ENCODE data around the gene SDK1. TPM values are rescaled to one million over a fixed set of nuclear protein-coding genes. Genes with fewer than 3 reads are reported as not detected.

Gene SDK1
- total and polyA plus RNA-seq, 2 donors (not counting 3 experiments of a cell fraction or from before 2014, with no cell fraction given): 1.6 to 3.9 TPM

- H3K27ac ChIP-seq (ENCODE audit: insufficient read depth, low read depth, low read length): no peak overlapping the region
- H3K36me3 ChIP-seq (ENCODE audit: control insufficient read depth in 2 of 2, extremely low read depth in 1 of 2, insufficient read depth in 2 of 2, low read length in 2 of 2): no peaks in the 10 kb centered on the region
- H4K20me1 ChIP-seq (replicated peaks; ENCODE audit: control insufficient read depth, extremely low read depth, insufficient read depth, low read length): no peaks in the 10 kb centered on the region
- H2AFZ ChIP-seq (ENCODE audit: low read depth, low read length): no peak overlapping the region
- intact Hi-C loops (cut with micrococcal nuclease): no loop called here
- H3K79me2 ChIP-seq (ENCODE audit: control insufficient read depth, insufficient read depth, low read length): no peaks in the 10 kb centered on the region
- TF ChIP-seq POLR2AphosphoS5 (IDR thresholded peaks at IDR 0.05; ENCODE audit: insufficient read depth, low read depth, low read length) (no peak), FOS (IDR thresholded peaks at IDR 0.05; ENCODE audit: borderline replicate concordance, insufficient read depth, low read length) (no peak), MAX (IDR thresholded peaks at IDR 0.05; ENCODE audit: insufficient read depth, insufficient read length) (no peak), CTCF (IDR thresholded peaks at IDR 0.05; ENCODE audit: extremely low read depth in 1 of 2, insufficient read depth in 1 of 2, low read depth in 1 of 2, low read length in 2 of 2) (no peak), EZH2 (IDR thresholded peaks at IDR 0.05; ENCODE audit: borderline replicate concordance, low read depth, low read length, severe bottlenecking) (no peak)
- no peaks in the 10 kb centered on the region for H3K27me3 ChIP-seq (ENCODE audit: control insufficient read depth in 2 of 2, insufficient read depth in 2 of 2, low read length in 2 of 2)
- ChIA-PET POLR2A (no interaction called here), CTCF (no interaction called here)
- no peak overlapping the region for H3K4me3 ChIP-seq (replicated peaks in 1 of 3; ENCODE audit: insufficient read depth in 1 of 3, low read depth in 1 of 3, low read length in 3 of 3)
- no peak overlapping the region for H3K9ac ChIP-seq (replicated peaks; ENCODE audit: extremely low read depth, insufficient read depth, low read length)
- DNase-seq (ENCODE audit: low read depth, low spot score): no peak
- FAIRE-seq: no peak
- H3K9me1 ChIP-seq (replicated peaks; ENCODE audit: control insufficient read depth, extremely low read depth, insufficient read depth, low read length): no peaks in the 10 kb centered on the region
- H3K4me2 ChIP-seq (ENCODE audit: insufficient read depth, low read length): no peak overlapping the region
- no TSS peak for BruUV-seq (replicated peaks)
- no peaks in the 10 kb centered on the region for H3K9me3 ChIP-seq (replicated peaks; ENCODE audit: control insufficient read depth, insufficient read depth, low read length)
- dilution Hi-C loops (cut with MboI; ENCODE audit: extremely low pct_ligation_motif_present, low sequenced_read_pairs): no loop called here
- no peaks in the 10 kb centered on the region for H3K4me1 ChIP-seq (ENCODE audit: control insufficient read depth, extremely low read depth, insufficient read depth, low read length)
These were observed 775.7 kb downstream of the SDK1 start for GRCh38 chr7:4076701-4077294.

Data from endothelial cell of umbilical vein (primary cell).